ENCODE data around the gene DACT1.

DACT1 gene

DNA sequence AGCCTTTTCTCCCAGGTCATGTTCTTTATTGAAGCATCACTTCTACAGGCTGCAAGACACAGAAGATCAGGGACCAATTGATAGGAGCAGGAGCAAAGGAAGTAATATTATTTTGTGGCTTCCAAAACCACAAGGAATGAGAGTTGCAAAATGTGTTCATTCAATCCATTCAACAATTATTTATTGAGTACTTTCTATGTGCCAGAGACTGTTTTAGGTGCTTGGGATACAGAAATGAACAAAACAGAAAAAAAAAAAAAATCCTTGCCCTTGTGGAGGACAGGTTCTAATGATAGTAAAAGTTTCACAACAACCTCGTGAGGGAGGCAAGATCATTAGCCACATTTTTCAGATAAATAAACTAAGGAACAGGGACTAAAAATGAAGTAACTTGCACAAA lies 20.1 kb upstream of the DACT1 start:
- H3K4me3 Mint-ChIP-seq, result no peak overlapping the region
- H3K27ac Mint-ChIP-seq, result no peak overlapping the region
- no peaks in the 10 kb centered on the region for H3K27me3 Mint-ChIP-seq (ENCODE audit: low read depth, poor library complexity)
- H3K4me1 Mint-ChIP-seq, result peaks cover 28% of the 10 kb centered on the region
- no peaks in the 10 kb centered on the region for H3K9me3 Mint-ChIP-seq
- TF ChIP-seq, protein P1, sequence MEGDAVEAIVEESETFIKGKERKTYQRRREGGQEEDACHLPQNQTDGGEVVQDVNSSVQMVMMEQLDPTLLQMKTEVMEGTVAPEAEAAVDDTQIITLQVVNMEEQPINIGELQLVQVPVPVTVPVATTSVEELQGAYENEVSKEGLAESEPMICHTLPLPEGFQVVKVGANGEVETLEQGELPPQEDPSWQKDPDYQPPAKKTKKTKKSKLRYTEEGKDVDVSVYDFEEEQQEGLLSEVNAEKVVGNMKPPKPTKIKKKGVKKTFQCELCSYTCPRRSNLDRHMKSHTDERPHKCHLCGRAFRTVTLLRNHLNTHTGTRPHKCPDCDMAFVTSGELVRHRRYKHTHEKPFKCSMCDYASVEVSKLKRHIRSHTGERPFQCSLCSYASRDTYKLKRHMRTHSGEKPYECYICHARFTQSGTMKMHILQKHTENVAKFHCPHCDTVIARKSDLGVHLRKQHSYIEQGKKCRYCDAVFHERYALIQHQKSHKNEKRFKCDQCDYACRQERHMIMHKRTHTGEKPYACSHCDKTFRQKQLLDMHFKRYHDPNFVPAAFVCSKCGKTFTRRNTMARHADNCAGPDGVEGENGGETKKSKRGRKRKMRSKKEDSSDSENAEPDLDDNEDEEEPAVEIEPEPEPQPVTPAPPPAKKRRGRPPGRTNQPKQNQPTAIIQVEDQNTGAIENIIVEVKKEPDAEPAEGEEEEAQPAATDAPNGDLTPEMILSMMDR (IDR thresholded peaks at IDR 0.05), result no peak
- H3K36me3 Mint-ChIP-seq (ENCODE audit: low read depth), result no peaks in the 10 kb centered on the region
- DNase-seq, result no peak

DNA sequence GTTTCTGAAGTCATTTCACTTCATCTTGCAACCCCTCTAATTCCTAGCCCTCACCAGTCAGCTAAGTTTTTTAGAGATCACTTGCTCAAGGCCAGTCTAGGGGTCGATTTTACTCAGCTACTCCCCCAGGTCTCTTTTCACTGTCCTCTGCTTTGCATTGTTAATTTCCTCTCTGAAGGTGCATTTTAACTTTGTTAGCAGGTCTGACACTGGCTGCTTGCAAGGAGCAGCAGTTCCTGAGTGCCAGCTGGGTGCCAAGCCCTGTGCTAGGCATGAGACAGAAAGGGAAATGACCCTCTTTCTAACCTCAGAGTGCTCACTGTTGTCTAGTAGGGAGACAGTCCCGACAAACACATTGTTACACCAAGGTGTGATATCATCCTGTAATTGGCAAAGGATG lies 17.8 kb upstream of the DACT1 start:
- Mint-ChIP-seq H3K36me3 (ENCODE audit: low read depth) (no peaks in the 10 kb centered on the region), H3K27ac (peak overlapping the region; percentile 84), H3K27me3 (ENCODE audit: low read depth, poor library complexity) (no peaks in the 10 kb centered on the region), H3K4me1 (peaks cover 35% of the 10 kb centered on the region), H3K4me3 (no peak overlapping the region), H3K9me3 (no peaks in the 10 kb centered on the region)
- TF ChIP-seq, protein P1 (IDR thresholded peaks at IDR 0.05), result no peak
- no peak for DNase-seq

DNA sequence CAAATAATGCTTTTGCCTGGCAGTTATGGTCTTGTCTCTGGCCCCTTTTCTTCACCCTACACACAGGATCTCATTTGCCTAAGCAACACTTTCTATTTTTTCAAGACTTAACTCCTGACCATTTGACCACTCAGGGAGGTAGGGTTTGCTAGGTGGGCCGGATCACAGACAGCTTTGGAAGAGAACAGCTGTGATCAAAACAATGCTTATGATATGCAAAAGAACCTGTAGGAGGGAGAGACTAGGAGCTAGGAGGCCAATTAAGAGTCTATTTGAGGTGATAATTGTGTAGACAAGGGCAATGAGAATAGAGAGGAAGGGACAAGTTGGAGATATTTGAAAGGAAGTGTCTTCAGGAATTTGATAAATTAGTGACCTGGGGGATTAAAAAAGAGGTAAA lies 12.3 kb upstream of the DACT1 start:
- DNase-seq, result no peak
- Mint-ChIP-seq H3K27me3 (ENCODE audit: low read depth, poor library complexity) (no peaks in the 10 kb centered on the region), H3K4me3 (no peak overlapping the region), H3K36me3 (ENCODE audit: low read depth) (no peaks in the 10 kb centered on the region), H3K4me1 (peaks cover 70% of the 10 kb centered on the region), H3K9me3 (no peaks in the 10 kb centered on the region), H3K27ac (no peak overlapping the region)
- TF ChIP-seq, protein P1 (IDR thresholded peaks at IDR 0.05), result no peak

DNA sequence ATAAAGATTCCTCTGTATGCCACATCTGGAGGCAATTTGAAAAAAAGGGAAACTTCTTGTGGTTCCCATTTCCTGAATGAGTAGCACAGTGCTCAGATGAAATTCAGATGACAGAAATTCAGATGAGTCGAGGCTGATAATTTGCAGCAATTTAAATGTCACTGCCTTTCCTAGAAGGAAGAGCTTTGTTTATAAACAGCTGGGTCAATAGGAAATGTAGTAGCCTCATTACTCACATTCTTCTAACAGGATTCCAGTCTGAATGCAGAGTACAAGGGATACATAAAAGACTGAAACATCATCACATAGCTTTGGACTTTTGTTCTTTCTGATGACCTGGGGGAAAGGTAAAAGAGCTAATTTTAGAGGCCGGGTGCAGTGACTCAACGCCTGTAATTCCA lies 11.3 kb upstream of the DACT1 start:
- Mint-ChIP-seq H3K4me1 (peaks cover 73% of the 10 kb centered on the region), H3K27ac (no peak overlapping the region), H3K4me3 (no peak overlapping the region), H3K9me3 (no peaks in the 10 kb centered on the region), H3K27me3 (ENCODE audit: low read depth, poor library complexity) (no peaks in the 10 kb centered on the region), H3K36me3 (ENCODE audit: low read depth) (no peaks in the 10 kb centered on the region)
- DNase-seq, result no peak
- TF ChIP-seq, protein P1 (IDR thresholded peaks at IDR 0.05), result no peak

DNA sequence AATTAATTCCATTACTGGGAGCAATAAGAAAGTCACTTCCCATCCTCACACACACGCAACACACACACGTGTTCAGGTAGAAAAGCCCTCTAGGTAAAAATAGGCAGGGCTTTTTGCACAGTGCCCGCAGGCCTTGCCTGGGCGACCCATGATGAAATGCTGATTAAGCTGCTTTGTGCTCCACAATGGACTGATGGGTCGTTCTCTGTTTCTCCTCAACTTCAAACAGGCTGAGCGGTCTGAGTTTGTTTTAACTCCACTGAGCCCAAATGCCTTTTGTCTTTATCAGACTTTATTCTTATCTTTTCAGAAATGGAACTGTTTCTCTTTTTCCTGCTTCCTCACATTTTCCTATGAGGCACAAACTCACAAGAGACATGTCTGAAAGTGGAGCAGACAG lies 9.4 kb upstream of the DACT1 start:
- Mint-ChIP-seq H3K4me1 (peaks cover 64% of the 10 kb centered on the region), H3K4me3 (no peak overlapping the region), H3K36me3 (ENCODE audit: low read depth) (no peaks in the 10 kb centered on the region), H3K27ac (peak overlapping the region; percentile 29), H3K9me3 (no peaks in the 10 kb centered on the region), H3K27me3 (ENCODE audit: low read depth, poor library complexity) (no peaks in the 10 kb centered on the region)
- TF ChIP-seq, protein P1 (IDR thresholded peaks at IDR 0.05), result no peak
- no peak for DNase-seq

DNA sequence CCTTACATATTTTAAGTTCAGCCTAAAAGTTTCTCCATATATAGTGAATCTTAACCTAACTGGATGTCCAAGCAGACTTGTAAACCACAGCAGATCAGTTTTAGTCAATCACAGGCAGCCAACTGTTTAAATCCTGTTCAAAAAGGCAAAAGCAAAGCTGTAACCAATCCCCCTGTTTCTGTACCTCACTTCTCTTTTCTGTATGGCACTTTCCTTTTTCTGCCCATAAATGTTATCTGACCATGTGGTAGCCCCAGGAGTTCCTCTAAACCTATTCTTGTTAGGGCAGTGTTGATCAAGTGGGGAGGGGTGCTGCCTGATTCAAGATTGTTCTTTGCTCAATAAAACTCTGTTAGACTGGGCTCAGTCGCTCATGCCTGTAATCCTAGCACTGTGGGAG lies 8.5 kb upstream of the DACT1 start:
- Mint-ChIP-seq H3K4me3 (no peak overlapping the region), H3K36me3 (ENCODE audit: low read depth) (no peaks in the 10 kb centered on the region), H3K27ac (peak overlapping the region; percentile 17), H3K27me3 (ENCODE audit: low read depth, poor library complexity) (no peaks in the 10 kb centered on the region), H3K4me1 (peaks cover 72% of the 10 kb centered on the region), H3K9me3 (no peaks in the 10 kb centered on the region)
- TF ChIP-seq, protein P1 (IDR thresholded peaks at IDR 0.05), result no peak
- no peak for DNase-seq

Measured in nephron progenitor cell (in vitro differentiated cells).